ENCODE results near the gene STAG1.

The STAG1 gene

GRCh38 chr3:136414476-136414875 lies 337.7 kb downstream of the STAG1 start:
- DNase-seq (ENCODE audit: low read depth), result peak; percentile 38

GRCh38 chr3:136412307-136412706 lies 339.9 kb downstream of the STAG1 start:
- H3K4me3 ChIP-seq (ENCODE audit: low read length), result no peak overlapping the region
- no peak for DNase-seq (ENCODE audit: low read depth)
- TF ChIP-seq CTCF (conservative IDR thresholded peaks at IDR 0.05; ENCODE audit: low read length), result no peak

More at GRCh38 chr3:136414476-136414875, 337.7 kb downstream of the STAG1 start:
- no peak overlapping the region for H3K4me3 ChIP-seq (ENCODE audit: low read length)
- no peak for TF ChIP-seq CTCF (conservative IDR thresholded peaks at IDR 0.05; ENCODE audit: low read length)

- no peak for TF ChIP-seq CTCF (conservative IDR thresholded peaks at IDR 0.05; ENCODE audit: low read length)
- H3K4me3 ChIP-seq (ENCODE audit: low read length), result no peak overlapping the region
- no peak for DNase-seq (ENCODE audit: low read depth)
Observed at GRCh38 chr3:136409549-136409948, 342.6 kb downstream of the STAG1 start.

GRCh38 chr3:136404056-136404455 lies 348.1 kb downstream of the STAG1 start:
- no peak for TF ChIP-seq CTCF (conservative IDR thresholded peaks at IDR 0.05; ENCODE audit: low read length)
- DNase-seq (ENCODE audit: low read depth), result no peak
- no peak overlapping the region for H3K4me3 ChIP-seq (ENCODE audit: low read length)

GRCh38 chr3:136396916-136397315 lies 355.3 kb downstream of the STAG1 start:
- no peak for DNase-seq (ENCODE audit: low read depth)

GRCh38 chr3:136390574-136390973 lies 361.6 kb downstream of the STAG1 start:
- no peak overlapping the region for H3K4me3 ChIP-seq (ENCODE audit: low read length)
- no peak for DNase-seq (ENCODE audit: low read depth)
- TF ChIP-seq CTCF (conservative IDR thresholded peaks at IDR 0.05; ENCODE audit: low read length), result no peak

More at GRCh38 chr3:136396916-136397315, 355.3 kb downstream of the STAG1 start:
- no peak for TF ChIP-seq CTCF (conservative IDR thresholded peaks at IDR 0.05; ENCODE audit: low read length)
- no peak overlapping the region for H3K4me3 ChIP-seq (ENCODE audit: low read length)

- H3K4me3 ChIP-seq (ENCODE audit: low read length), result no peak overlapping the region
- no peak for TF ChIP-seq CTCF (conservative IDR thresholded peaks at IDR 0.05; ENCODE audit: low read length)
- no peak for DNase-seq (ENCODE audit: low read depth)
Observed at GRCh38 chr3:136387031-136387430, 365.1 kb downstream of the STAG1 start.

All from AG10803 (cell line).